Activated T-helper 9 cell treated with anti-CD3 and anti-CD28 coated beads, Interleukin-2, amount 50 U/mL, for 16 hours (primary cell): ENCODE measurements around the gene SMYD3.
"Not testable (repeated sequence)": the region's sequence is repeated elsewhere in the genome, so short reads cannot be mapped to it uniquely, and the experiment has no call there.

Source experiments
- DNase-seq: peaks from one replicate; pipeline ENCODE4 v3.0.0-alpha.2; 2020; ENCODE audit warnings: low read depth

Gene SMYD3

GRCh38 chr1:245987997-245988392, 519.1 kb downstream of the SMYD3 start:
- no peak for DNase-seq

GRCh38 chr1:245987577-245987976, 519.5 kb downstream of the SMYD3 start:
- DNase-seq: no peak

- no peak for DNase-seq
Measured at GRCh38 chr1:245987219-245987545, 519.9 kb downstream of the SMYD3 start.

- DNase-seq: no peak
Measured at GRCh38 chr1:245986404-245987218, 520.5 kb downstream of the SMYD3 start.

GRCh38 chr1:245984390-245985155, 522.5 kb downstream of the SMYD3 start:
- no peak for DNase-seq

GRCh38 chr1:245983294-245983967, 523.6 kb downstream of the SMYD3 start:
- no peak for DNase-seq

GRCh38 chr1:245979589-245979988, 527.5 kb downstream of the SMYD3 start:
- DNase-seq: no peak

- no peak for DNase-seq
Measured at GRCh38 chr1:245978915-245979314, 528.2 kb downstream of the SMYD3 start.

GRCh38 chr1:245972476-245972875, 534.6 kb downstream of the SMYD3 start:
- DNase-seq: no peak

- no peak for DNase-seq
Measured at GRCh38 chr1:245971711-245972085, 535.4 kb downstream of the SMYD3 start.

GRCh38 chr1:245971076-245971710, 535.9 kb downstream of the SMYD3 start:
- not testable (repeated sequence) for DNase-seq

- DNase-seq: no peak
Measured at GRCh38 chr1:245969283-245969682, 537.8 kb downstream of the SMYD3 start.

- DNase-seq: no peak
Measured at GRCh38 chr1:245968775-245969174, 538.3 kb downstream of the SMYD3 start.

- DNase-seq: no peak
Measured at GRCh38 chr1:245965398-245965797, 541.7 kb downstream of the SMYD3 start.

GRCh38 chr1:245963649-245964048, 543.4 kb downstream of the SMYD3 start:
- no peak for DNase-seq

- DNase-seq: no peak
Measured at GRCh38 chr1:245962453-245962852, 544.6 kb downstream of the SMYD3 start.

- no peak for DNase-seq
Measured at GRCh38 chr1:245961137-245961540, 545.9 kb downstream of the SMYD3 start.

- DNase-seq: no peak
Measured at GRCh38 chr1:245960171-245960570, 546.9 kb downstream of the SMYD3 start.

- DNase-seq: no peak
Measured at GRCh38 chr1:245958016-245958415, 549.1 kb downstream of the SMYD3 start.

GRCh38 chr1:245957427-245957826, 549.7 kb downstream of the SMYD3 start:
- DNase-seq: no peak

GRCh38 chr1:245956225-245956624, 550.9 kb downstream of the SMYD3 start:
- no peak for DNase-seq

GRCh38 chr1:245953876-245954660, 553.0 kb downstream of the SMYD3 start:
- no peak for DNase-seq
